ENCODE results near the gene GRK2. TPM values are rescaled to one million over a fixed set of nuclear protein-coding genes. Genes with fewer than 3 reads are reported as not detected.

GRK2 gene
- total and polyA plus RNA-seq, 2 of the 8 experiments (the other 6 are each of a cell fraction or from before 2014, with no cell fraction given) = 47.3 to 49.7 TPM

- Histone ChIP-seq H4K91ac (replicated peaks; ENCODE audit: insufficient read length, low read length) (no peak overlapping the region), H2AK5ac (ENCODE audit: low read depth, low read length) (no peak overlapping the region), H3K23ac (ENCODE audit: insufficient read length) (no peak overlapping the region), H3K79me2 (ENCODE audit: control insufficient read depth in 1 of 2, insufficient read depth in 2 of 2, low read length in 2 of 2) (no peaks in the 10 kb centered on the region; a peak in 1 of 4 replicates), H3K4me2 (ENCODE audit: insufficient read depth in 1 of 2, low read depth in 2 of 2, low read length in 2 of 2) (no peak overlapping the region), H4K5ac (ENCODE audit: insufficient read length, low read depth, low read length) (no peak overlapping the region), H3K79me1 (ENCODE audit: low read depth, low read length) (no peaks in the 10 kb centered on the region; the same call in 1 of the 2 replicates), H3K14ac (ENCODE audit: insufficient read length) (no peak overlapping the region), H4K8ac (ENCODE audit: extremely low read depth, insufficient read depth, low read length) (no peak overlapping the region), H3K56ac (replicated peaks; ENCODE audit: insufficient read length, low read depth, low read length) (no peak overlapping the region), H2AFZ (ENCODE audit: low read length) (no peak overlapping the region), H3K9me3 (ENCODE audit: insufficient read depth in 2 of 2, low read depth in 1 of 2, low read length in 1 of 2) (no peaks in the 10 kb centered on the region; a peak in 1 of 4 replicates), H4K20me1 (replicated peaks in 1 of 2; ENCODE audit: control insufficient read depth in 1 of 2, insufficient read depth in 2 of 2, low read length in 2 of 2) (peaks cover 0 to 4% of the 10 kb centered on the region in 2 experiments), H2BK15ac (ENCODE audit: low read length) (no peak overlapping the region), H3K27ac (ENCODE audit: low read depth, low read length) (no peak overlapping the region), H3K9ac (replicated peaks in 1 of 4; ENCODE audit: extremely low read depth in 1 of 4, low read depth in 3 of 4, low read length in 3 of 4) (no peak overlapping the region), H3K4me1 (replicated peaks in 1 of 4; ENCODE audit: control insufficient read depth in 3 of 4, insufficient read depth in 4 of 4, low read length in 3 of 4) (peaks cover 0 to 10% (median 7%) of the 10 kb centered on the region in 4 experiments; a peak in 6 of 7 replicates), H3K4me3 (ENCODE audit: extremely low read depth in 1 of 4, insufficient read depth in 2 of 4, low read depth in 3 of 4, low read length in 4 of 4) (no peak overlapping the region), H2BK20ac (ENCODE audit: low read length) (no peak overlapping the region), H3K4ac (replicated peaks; ENCODE audit: insufficient read length, low read depth, low read length) (no peak overlapping the region), H2BK120ac (replicated peaks; ENCODE audit: low read depth, low read length) (no peak overlapping the region), H3K18ac (ENCODE audit: extremely low read depth, low read length) (no peak overlapping the region), H3K23me2 (ENCODE audit: low read depth, low read length) (peaks cover 7% of the 10 kb centered on the region; the same call in 1 of the 2 replicates), H2BK12ac (ENCODE audit: low read depth, low read length) (no peak overlapping the region), H3K27me3 (replicated peaks in 1 of 4; ENCODE audit: control insufficient read depth in 3 of 4, extremely low read depth in 1 of 4, insufficient read depth in 3 of 4, low read length in 3 of 4) (no peaks in the 10 kb centered on the region), H2BK5ac (ENCODE audit: low read depth, low read length) (no peak overlapping the region), H3K36me3 (ENCODE audit: control insufficient read depth in 2 of 4, insufficient read depth in 4 of 4, low read length in 3 of 4) (peaks cover 0 to 13% (median 5%) of the 10 kb centered on the region in 4 experiments; a peak in 3 of 8 replicates)
- TF ChIP-seq TBP (IDR thresholded peaks at IDR 0.05; ENCODE audit: low read depth, low read length) (no peak), JUN (IDR thresholded peaks at IDR 0.05; ENCODE audit: low read depth, low read length) (no peak), EZH2 (IDR thresholded peaks at IDR 0.05; ENCODE audit: low read depth, low read length, severe bottlenecking) (no peak), SIRT6 (IDR thresholded peaks at IDR 0.05; ENCODE audit: low read length) (no peak), YY1 (IDR thresholded peaks at IDR 0.05; ENCODE audit: low read depth, low read length) (no peak), CHD1 (IDR thresholded peaks at IDR 0.05; ENCODE audit: low read depth, low read length) (no peak), FOSL1 (IDR thresholded peaks at IDR 0.05; ENCODE audit: insufficient read depth, low read depth, low read length) (no peak), SRF (IDR thresholded peaks at IDR 0.05; ENCODE audit: low read depth, low read length) (no peak), BRCA1 (IDR thresholded peaks at IDR 0.05; ENCODE audit: low read depth, low read length) (no peak), SP1 (IDR thresholded peaks at IDR 0.05; ENCODE audit: low read depth, low read length) (no peak)
- TF ChIP-seq, protein P1, sequence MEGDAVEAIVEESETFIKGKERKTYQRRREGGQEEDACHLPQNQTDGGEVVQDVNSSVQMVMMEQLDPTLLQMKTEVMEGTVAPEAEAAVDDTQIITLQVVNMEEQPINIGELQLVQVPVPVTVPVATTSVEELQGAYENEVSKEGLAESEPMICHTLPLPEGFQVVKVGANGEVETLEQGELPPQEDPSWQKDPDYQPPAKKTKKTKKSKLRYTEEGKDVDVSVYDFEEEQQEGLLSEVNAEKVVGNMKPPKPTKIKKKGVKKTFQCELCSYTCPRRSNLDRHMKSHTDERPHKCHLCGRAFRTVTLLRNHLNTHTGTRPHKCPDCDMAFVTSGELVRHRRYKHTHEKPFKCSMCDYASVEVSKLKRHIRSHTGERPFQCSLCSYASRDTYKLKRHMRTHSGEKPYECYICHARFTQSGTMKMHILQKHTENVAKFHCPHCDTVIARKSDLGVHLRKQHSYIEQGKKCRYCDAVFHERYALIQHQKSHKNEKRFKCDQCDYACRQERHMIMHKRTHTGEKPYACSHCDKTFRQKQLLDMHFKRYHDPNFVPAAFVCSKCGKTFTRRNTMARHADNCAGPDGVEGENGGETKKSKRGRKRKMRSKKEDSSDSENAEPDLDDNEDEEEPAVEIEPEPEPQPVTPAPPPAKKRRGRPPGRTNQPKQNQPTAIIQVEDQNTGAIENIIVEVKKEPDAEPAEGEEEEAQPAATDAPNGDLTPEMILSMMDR (IDR thresholded peaks at IDR 0.05; ENCODE audit: control extremely low read depth in 1 of 3, insufficient read depth in 1 of 3, low read depth in 1 of 3, low read length in 3 of 3) = no peak
- FAIRE-seq (no peak), DNase-seq (ENCODE audit: low read depth in 1 of 2, low spot score in 2 of 2) (no peak)
- CTCF ChIA-PET (ENCODE audit: partially characterized antibody) = interaction anchor here (0.9 to 2.0 kb wide), 6 partner anchors 16 to 89 kb away, joined by 3 to 6 read pairs (median 3); no protein-coding TSS in a partner anchor
- WGBS, 2 experiments (ENCODE audit: extremely low coverage in 1 of 2, insufficient coverage in 1 of 2, insufficient read length in 1 of 2, insufficient replicate concordance in 2 of 2, low coverage in 1 of 2, low lambda C conversion rate in 2 of 2, missing lambda C conversion rate in 1 of 2) = 90% methylated on average over 3 of the region's 3 CpGs; no CpG with 5 or more reads in 1 of the 2 experiments
- POLR2A ChIA-PET (ENCODE audit: partially characterized antibody) = interaction anchor here (0.9 kb wide), 1 partner anchor 53 kb away, joined by 3 read pairs; no protein-coding TSS in a partner anchor
These were observed 26.8 kb downstream of the GRK2 start for GRCh38 chr11:67293090-67293489.

Data from H1 (cell line).